Activated T-helper 1 cell treated with anti-CD3 and anti-CD28 coated beads, Interleukin-2, amount 50 U/mL, for 16 hours (primary cell): ENCODE data around the gene PRELID2.
"Not testable (repeated sequence)": the region's sequence is repeated elsewhere in the genome, so short reads cannot be mapped to it uniquely, and the experiment has no call there.

Experiments
- DNase-seq, 2 donors: peaks; one replicate each; pipeline ENCODE4 v3.0.0-alpha.2; 2020; ENCODE audit warnings: low read depth in 1 of 2, low spot score in 1 of 2

PRELID2 gene

DNA sequence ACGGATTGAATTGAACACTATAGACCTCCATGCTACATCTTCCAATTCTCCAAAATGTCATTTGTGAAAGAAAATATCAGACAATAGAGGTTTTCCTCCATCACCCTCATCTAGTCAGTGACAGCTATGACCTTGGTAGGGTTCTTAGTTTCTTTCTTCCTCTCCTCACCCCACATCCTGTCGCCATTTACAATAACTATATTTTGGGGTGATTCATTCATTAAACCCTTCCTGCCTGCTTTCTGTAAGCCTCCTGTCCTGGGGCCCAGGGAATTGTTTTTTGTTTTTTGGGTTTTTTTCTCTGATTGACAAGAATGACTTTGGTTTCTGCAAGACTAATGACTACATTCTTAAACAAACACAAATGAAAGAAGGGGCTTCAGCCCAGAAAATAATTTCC is 82.6 kb downstream of the PRELID2 start:
- DNase-seq: no peak

DNA sequence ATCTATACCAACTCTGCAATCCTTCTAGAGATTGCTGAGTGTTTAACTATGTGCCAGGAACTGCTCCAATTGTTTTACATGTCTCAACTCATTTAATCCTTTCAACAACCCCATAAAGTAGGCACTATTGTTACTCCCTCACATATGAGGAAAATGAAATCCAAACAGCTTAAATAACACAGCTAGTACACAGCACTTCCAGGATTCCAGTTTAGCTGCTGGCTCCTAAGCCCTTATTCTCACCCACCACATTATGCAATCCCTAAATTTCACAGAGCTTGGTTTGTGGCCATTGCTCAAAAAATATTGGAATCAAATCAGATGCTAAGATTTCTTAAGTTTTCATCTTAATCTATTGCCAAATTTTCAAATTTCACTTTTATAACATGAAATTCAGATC is 84.9 kb downstream of the PRELID2 start:
- DNase-seq: no peak

DNA sequence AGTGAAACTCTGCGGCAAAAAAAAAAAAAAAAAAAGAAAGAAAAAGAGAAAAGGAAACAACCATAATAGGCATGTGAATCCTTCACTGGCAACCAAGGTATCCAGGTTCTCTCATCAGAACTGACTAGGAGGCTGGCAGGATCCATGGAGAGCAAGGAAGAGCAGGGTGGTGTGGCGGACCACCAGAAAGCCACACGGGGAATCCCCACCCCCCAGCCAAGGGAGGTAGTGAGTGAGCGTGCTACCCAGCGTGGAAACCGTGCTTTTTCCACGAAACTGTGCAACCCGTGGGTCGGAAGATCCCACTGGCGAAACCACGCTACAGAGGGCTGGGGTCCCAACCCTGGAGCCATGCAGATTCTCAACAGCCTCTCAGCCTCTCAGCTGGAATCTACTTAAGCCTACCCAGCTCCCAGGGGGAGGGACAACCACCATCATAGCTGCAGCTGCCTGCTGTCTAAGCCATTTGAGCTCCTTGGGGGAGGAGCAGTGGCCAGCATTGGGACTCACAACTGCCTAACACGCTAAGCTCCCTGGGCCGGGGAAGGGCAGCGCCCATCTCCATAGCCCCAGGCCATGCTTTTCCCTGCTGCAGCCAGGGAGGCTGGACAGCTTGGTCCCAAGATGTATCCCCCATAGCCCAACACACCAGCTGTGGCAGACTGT is 91.6 kb downstream of the PRELID2 start:
- DNase-seq: no peak

DNA sequence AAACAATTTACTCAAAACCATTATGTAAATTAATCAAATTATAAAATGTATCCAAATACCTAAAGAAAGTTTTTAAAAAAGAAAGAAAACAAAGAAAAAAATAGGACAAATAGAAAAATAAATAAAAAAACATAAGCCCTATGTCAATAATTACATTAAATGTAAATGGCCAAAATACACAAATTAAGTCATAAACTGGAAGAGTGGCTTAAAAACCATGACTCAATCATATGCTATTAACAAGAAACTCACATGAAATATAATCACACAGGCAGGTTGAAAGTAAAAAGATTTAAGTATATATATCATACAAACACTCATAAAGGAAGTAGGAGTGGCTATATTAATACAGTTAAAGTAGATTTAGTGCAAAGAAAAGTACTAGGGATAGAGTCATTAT is 95.3 kb downstream of the PRELID2 start:
- DNase-seq: no peak

DNA sequence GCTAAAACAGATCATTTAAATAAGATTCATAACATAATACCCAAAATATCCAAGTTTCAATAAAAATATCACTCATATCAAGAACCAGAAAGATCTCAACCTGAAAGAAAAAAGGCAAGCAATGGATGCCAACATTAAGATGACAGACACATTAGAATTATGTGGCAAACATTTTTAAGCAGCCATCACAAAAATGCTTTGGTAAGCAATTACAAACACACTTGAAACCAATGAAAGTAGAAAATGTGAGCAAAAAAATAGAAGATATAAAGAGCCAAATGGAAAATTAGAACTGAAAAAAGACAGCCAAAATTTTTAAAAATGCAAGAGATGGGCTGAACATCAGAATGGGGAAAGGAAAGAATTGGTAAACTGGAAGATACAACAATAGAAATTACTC is 96.9 kb downstream of the PRELID2 start:
- DNase-seq: no peak

DNA sequence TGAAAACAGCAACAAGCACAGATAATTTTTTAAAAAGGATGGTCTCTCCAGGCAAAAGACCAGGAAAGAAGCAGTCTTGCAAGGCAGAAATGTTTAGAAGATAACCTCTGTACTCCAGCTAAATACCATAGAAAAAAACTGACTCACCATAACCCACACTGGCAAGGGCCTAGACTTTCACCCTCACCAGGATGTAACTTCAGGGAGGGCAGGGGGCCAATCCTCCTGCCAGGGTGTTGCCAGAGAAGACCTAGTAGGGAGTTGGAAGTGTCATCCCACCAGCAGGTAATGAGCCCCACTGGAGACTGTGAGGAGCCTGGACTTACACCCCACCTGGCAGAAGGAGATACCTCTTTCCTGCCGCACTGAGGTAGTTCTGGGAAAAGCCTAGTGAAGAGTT is 97.6 kb downstream of the PRELID2 start:
- no peak for DNase-seq

DNA sequence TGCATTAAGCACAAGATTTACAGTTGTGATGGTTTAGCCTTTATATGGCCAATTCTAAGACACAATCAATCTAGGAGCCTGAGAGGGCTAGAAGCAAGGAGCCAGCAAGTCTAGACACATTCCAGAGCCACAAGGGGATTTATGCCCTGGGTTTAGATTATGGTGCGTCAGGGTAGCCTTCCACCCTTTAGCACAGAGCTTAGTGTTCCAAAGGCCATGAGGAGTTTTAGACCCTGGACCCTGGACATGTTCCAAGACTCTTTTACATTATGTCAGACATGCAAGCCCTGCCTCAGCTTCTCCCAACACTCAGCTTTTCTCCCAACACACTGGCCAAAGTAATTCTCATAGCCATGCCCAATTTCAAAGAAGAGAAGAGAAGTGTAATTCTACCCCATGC is 105.2 kb downstream of the PRELID2 start:
- not testable (repeated sequence) for DNase-seq

DNA sequence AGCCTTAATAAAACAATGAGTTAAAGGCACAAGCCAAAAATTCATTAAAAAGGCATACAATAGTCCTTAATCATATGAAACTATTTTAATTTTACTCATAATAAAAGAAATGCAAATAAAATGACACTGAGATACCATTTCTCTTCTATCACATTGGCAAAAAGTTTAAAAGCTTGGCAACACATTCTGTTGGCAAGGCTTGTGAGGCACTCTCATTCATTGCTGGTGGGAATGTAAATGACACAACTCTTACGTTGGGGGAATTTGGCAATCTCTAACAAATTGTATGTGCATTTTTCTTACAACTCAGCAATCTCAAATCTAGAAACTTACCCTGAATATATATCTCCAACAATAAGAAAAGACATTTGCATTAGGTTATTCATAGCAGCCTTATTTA is 111.6 kb downstream of the PRELID2 start:
- DNase-seq: no peak

DNA sequence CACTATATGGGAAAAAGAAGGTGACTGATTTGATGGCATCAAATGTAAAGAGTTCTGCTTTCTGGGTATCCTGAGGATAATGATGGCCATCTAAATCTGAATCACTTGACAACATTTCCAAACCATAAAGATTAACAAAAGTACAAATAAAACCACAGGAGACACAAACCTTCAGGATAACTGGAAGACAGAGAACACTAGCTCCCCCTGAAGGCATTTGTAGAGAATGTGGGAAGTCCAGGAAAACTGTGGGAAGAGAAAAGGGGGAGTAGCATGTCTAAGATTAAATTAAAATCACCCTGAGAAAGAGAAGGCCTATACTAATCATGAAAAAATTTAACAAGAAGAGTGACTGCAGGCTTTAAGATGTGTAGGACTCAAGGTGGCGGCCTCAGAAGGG is 116.2 kb downstream of the PRELID2 start:
- no peak for DNase-seq

DNA sequence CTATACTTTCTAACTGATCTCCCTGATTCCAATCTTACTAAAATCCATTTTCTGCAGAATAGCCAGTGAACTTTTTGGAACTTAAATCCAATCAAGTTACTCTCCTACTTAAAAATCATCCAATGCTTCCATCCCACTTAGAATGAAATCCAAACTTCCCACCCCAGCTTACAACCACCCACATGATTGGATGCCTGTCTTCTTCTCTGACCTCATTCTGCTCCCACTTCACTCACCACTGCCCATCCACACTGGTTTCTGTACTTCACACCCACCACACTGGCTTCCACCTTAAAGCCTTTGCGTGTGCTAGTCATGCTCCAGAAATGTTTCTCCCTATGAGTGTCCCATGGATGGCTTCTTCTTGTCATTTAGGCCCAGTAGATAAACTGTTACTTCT is 119.7 kb downstream of the PRELID2 start:
- no peak for DNase-seq

DNA sequence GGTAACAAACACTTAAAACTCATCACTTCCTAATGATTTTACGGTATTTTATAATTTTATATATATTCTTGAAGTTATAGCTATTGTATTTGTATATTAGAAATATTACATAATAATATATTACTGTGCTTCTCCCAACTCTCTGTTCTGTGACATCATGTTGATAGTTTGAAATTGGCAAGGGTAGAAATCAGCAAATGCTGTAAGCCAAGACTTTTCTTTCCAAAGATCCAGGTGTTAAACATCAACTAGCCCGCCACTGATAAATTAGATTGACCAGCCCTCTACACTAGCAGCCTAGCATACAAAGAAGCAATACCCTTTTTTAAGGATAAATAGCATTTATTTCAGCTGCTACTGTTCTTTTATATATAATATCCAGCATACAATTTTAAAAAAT is 122.9 kb downstream of the PRELID2 start:
- DNase-seq: no peak

DNA sequence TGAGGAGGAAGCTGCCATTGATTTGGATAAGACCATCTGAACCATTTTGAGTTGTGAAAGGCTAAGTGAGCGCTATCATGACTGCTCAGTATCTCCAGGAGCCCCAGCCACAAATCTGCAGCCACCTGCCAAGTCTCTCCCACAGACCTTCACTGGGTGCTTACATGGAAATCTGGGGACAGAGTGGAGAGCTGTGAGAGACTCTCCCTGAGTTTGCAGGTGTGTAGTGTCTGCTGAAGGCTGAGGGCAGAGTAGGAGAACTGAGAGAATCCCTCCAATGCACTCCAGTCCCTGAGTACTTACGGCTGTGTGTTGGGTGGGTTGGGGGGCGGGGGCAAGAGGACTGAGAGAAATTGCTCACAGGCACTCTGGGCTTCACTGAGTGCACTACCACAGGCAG is 123.7 kb downstream of the PRELID2 start:
- DNase-seq: no peak
